Stimulated activated CD8-positive, alpha-beta memory T cell treated with anti-CD3 and anti-CD28 coated beads, Interleukin-12 subunit alpha, Interleukin-12 subunit beta, amount 100 ng/mL, for 1 hour (primary cell): Measurements from ENCODE around the gene TMEM235.
A peak's percentile ranks its signal among the peaks of the same experiment; 100 is the strongest.

Source experiments
- DNase-seq: peaks from one replicate; pipeline ENCODE4 v3.0.0-alpha.2; 2020; ENCODE audit warnings: low read depth

TMEM235 gene

GRCh38 chr17:78230996-78231935, at the start of gene TMEM235:
TMEM235 (plus strand) TSS chr17:78231631; CDS start chr17:78232024, 393 bp downstream.
- DNase-seq: no peak

DNA sequence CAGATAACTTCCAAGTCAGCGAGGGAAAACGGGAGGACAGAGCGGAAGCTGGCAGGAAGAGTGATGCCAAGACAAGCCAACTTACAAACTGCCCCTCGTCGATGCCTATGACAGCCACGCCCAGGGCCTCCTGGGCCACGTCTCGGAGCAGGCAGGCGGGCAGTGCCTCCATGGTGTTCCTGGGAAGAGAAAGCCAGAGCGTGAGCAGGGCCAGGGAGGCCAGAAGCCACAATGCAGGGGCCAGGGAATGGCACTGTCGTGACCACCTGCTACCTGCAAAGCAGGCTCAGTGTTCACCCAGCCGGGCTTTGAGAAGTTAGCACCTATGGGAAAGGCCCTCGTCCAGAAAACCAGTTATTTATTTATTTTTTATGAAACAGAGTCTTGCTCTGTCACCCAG, 48.9 kb upstream of the TMEM235 start:
- no peak for DNase-seq

DNA sequence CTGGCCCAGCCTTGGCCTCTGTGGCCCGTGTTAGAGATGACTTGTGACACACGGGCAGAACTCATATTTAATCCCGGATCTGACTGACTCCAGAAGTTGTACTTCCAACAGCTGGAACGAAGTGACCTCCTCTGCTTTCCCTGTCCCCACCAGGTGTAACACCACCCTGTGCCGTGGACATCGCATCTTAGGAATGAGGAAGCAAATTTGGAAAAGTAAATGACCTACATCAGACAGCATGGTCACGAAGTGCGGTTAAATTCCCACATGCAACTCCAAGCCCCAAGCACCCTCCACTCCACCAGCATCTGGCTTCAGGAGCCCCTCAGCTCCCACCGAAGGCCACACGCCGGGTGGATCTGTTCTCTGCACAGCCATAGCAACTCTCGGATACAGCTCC, 47.5 kb upstream of the TMEM235 start:
- DNase-seq: no peak

DNA sequence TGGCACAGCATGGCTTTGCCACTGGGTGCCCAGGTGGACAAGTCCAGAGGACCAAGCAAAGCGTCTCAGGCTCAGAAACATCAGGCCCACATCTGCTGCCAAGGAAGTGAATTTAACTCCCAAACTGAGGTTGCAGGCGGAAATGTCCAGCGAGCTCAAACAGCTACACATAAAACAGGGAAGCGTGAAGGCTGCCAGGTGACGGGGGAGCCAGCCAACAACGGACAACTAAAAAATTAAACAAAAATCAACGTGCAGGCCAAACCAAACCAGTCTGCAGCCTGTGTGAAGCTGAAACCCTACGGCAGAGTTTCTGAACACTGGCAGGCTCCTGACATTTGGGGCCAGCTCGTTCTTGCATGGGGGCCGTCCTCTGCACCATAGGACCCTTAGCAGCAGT, 47.1 kb upstream of the TMEM235 start:
- DNase-seq: no peak

DNA sequence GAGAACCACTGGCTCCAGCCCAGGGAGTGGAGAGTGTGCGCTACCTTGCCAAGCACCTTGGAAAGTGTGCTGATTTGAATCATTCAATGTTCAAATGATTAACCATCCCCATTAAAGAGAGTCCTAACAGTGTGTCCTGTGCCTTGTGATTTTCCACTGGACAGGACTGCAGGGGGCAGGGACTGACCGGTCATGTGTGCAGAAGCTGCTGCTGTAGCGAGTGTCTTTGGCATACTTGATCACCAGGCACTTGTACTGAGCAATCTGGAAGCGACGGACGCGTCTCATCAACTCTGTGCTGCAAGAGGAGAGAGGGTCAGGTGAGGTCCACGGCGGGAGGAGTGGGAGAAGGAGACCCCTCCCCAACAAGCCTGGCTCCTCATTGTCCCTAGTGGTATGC, 46.6 kb upstream of the TMEM235 start:
- no peak for DNase-seq

DNA sequence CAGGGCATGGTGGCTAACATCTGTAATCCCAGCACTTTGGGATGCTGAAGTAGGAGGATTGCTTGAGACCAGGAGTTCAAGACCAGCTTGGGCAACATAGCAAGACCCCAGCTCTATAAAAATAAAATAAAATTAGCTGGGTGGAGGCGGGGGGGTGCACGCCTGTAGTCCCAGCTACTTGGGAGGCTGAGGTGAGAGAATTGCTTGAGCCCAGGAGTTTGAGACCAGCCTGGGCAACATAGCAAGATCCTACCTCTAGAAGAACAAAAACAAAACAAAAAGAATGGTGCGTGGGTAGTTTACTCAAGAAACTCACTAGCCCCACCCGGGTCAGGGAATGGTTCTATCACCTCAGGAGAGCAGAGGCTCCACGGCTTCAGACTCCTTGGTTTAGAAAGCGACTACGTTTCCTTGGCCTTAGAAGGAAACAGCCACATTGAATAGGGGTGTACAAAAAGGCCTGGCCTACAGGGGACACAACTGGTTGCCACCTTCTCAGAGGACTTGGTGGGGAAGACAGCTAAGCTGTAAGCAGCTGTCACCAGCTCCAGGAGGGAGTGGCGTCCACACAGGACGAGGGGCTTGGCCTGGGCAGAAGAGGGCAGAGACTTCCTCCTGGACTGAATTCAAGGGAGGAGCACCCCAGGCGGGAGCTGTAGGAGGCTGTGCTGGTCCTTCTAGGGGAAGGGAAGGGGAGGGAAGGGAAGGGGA, 45.3 kb upstream of the TMEM235 start:
- DNase-seq: no peak

DNA sequence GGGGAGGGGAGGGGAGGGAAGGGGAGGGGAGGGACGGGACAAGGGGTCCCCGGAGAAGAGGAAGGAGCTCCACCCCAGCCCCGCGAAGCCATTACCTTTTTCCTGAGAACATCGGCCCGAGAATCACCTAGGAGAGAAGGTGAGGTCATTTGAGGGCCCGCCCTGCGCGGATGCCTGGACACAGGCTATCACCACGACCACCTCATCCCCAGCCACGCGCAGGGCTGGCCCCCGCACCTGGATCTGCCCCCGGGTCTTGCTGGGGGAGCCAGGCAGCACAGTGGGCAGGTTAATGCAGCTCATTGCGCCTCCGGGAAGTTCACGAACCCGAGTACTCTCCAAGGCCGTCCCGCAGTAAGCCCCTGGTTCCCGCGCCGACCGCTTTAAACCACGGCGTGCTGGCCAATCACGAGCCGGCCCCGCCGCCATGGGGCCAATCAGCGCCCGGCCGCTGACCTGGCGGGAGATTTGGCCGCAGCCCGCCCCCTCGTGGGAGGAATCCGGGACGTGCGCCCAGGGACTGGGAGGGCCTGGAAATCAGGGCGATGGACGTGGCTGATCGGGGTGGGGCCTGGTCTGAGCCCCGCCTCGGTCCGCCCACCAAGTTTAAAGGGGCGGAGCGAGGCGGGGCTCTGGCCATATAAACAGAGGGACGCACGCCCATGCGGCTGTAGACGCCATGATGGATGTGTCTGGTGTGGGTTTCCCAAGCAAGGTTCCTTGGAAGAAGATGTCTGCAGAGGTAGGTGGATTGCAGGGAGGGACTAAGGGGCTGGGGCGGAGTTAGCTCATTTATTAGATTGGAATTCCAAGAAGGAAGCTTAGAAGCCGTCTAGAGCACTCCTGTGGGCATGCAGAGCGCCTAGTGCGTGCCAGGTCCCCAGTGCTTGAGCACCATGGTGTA, 44.5 kb upstream of the TMEM235 start, which contains the start of the genes AFMID and TK1:
TSS of gene AFMID (plus strand) at position 671 of the 904 bp plus-strand sequence. CDS start at position 680, 9 bp downstream.
TSS of gene TK1 (minus strand) at position 361 of the 904 bp plus-strand sequence. CDS start at position 303, 58 bp downstream.
- peak; percentile 55 for DNase-seq

- DNase-seq: no peak
Measured at GRCh38 chr17:78196716-78197115, 34.7 kb upstream of the TMEM235 start.

GRCh38 chr17:78197147-78197832, 34.1 kb upstream of the TMEM235 start:
- no peak for DNase-seq

DNA sequence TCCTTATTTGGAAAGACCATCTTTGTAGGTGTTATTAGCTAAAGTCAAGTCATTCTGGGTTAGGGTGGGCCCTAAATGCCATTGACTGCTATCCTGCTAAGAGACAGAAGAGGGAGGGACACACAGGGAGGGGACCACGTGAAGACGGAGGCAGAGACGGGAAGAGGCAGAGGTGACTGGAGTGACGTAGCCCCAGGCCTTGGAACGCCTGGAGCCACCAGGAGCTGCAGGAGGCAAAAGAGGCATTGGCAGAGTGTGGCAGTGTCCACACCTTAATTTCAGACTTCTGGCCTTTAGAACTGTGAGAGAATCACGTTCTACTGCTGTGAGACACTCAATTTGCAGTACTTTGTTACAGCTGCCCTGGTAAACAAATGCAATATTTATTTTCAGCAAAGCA, 31.0 kb upstream of the TMEM235 start:
- no peak for DNase-seq

DNA sequence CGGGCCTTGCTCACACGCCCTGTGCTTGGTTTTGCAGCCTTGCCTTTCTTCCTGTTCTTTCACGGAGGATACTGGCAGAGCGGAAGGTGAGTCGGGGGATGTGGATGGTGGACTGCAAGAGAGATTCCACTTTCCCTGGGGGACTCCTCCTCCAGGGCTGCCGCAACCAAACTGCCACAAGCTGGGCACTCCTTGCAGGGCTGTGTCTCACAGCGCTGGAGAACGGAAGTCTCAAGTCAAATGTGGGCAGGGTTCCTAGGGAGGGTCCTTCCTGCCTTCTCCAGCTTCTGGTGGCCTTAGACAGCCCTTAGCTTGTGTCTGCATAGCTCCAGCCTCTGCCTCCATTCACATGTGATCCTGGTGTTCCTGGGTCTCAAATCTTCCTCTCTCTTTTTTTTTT, 28.8 kb upstream of the TMEM235 start:
- DNase-seq: no peak

DNA sequence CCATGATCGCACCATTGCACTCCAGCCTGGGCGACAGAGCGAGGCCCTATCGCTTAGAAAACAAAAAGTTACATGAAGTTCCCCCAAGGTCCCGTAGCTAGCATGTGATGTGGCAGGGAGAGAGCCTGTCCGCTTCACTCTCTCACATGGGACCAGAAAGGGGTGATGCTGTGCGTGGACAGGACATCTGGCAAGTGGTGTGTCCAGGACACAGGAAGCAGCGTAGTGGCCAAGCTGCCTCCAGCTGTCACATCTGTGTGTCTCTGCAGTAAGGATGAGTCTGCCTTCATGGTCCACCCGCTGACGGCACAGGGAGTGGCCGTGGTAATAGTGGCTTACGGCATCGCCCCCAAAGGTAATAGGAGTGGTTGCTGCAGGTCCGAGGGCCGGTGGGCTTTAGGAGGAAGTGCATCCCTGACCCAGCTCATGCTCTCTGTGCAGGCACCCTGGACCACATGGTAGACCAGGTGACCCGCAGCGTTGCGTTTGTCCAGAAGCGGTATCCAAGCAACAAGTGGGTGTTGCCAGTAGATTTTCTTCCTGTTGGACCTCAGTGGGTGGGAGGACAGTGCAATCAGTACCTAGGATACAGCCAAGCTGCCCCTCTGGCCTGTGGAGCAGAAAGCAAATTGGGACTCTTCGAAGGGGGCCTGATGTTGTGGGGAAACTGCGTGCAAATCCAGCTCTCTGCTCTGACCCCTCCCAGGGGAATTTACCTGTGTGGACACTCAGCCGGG, 26.9 kb upstream of the TMEM235 start:
- no peak for DNase-seq

- no peak for DNase-seq
Measured at GRCh38 chr17:78205124-78205775, 26.2 kb upstream of the TMEM235 start.

- no peak for DNase-seq
Measured at GRCh38 chr17:78206298-78206697, 25.1 kb upstream of the TMEM235 start.

DNA sequence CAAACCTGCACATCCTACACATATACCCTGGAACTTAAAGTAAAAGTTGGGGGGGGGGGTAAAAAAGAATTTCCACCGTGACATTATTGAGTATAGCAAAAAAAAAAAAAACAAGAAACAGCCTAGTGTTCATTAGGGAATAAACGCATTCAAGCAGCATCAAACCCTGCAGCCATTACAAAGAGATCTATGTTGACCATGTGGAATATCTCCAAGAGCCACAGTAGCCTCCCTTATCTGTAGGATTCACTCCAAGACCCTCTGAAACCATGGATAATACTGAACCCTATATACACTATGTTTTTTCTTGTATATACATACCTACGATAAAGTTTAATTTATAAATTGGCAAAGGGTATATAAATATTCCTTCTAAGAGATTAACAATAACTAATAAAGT, 22.9 kb upstream of the TMEM235 start:
- DNase-seq: no peak

DNA sequence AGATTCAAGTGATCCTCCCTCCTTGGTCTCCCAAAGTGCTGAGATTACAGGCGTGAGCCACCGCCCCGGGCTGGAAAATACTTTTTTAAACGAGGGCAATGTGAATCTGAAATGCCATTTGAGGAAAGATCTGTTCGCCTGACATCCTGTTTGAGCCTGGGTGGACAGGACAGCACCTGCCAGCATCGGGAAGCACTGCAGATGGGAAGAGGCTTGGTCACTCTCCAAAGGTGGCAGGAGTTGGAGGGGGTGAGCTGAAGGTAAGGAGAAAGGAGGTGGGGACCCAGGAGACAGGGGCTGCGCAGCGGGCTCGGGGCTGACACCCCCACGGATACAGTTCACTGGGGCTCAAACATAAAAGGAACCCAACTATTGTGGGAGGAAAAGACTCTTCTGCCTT, 21.3 kb upstream of the TMEM235 start:
- no peak for DNase-seq

DNA sequence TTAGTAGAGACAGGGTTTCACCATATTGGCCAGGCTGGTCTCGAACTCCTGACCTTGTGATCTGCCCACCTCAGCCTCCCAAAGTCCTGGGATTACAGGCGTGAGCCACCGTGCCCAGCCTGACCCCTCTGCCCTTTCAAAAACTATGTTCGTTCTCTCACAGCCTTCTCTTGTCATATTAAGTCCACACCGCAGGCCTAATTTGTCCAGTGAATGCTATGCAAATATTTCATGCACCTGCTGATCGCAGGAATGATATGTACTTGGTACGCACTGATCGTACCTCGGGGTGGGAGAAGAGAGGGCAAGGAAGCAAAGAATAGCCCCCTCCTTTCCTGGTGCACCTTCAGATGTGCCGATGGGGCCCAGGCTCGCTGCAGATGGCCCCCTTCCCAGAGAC, 20.4 kb upstream of the TMEM235 start:
- DNase-seq: no peak

- peak; percentile 83 for DNase-seq
Measured at GRCh38 chr17:78214016-78214705, 17.3 kb upstream of the TMEM235 start, which contains the start of gene BIRC5. BIRC5 (plus strand) TSS chr17:78214253; CDS start chr17:78214317, 64 bp downstream.

GRCh38 chr17:78214706-78215061, 16.7 kb upstream of the TMEM235 start:
- no peak for DNase-seq
